Gastroesophageal sphincter (tissue), 3 donors: ENCODE data around the gene POU4F2.

Experiments
- CTCF ChIP-seq, 4 experiments: fragments of 200-600 bp in 2 of 4; fragments of 450-650 bp in 2 of 4; sonication (generic) in 1 of 4; IDR thresholded peaks; one replicate each; pipeline ENCODE4 v1.5.1; 2017 to 2019; ENCODE audit warnings: antibody characterized with exemption in 4 of 4, mild to moderate bottlenecking in 2 of 4, moderate library complexity in 2 of 4
- EP300 ChIP-seq: sonication (generic); formaldehyde crosslinking; IDR thresholded peaks from one replicate; pipeline ENCODE4 v1.6.1; 2017; ENCODE audit warnings: antibody characterized with exemption, mild to moderate bottlenecking
- POLR2A ChIP-seq, 2 donors: fragments of 450-650 bp; IDR thresholded peaks; one replicate each; pipeline ENCODE4 v1.6.1; 2017; ENCODE audit warnings: antibody characterized with exemption in 2 of 2, mild to moderate bottlenecking in 2 of 2, moderate library complexity in 1 of 2
- POLR2AphosphoS5 ChIP-seq: sonication (generic); formaldehyde crosslinking; IDR thresholded peaks from one replicate; pipeline ENCODE4 v1.6.1; 2017; ENCODE audit warnings: antibody characterized with exemption

GRCh38 chr4:146646593-146647325 is 8.1 kb downstream of the POU4F2 start:
- TF ChIP-seq CTCF (IDR thresholded peaks at IDR 0.05), result no peak
- TF ChIP-seq EP300, result no peak
- no peak for TF ChIP-seq POLR2A (IDR thresholded peaks at IDR 0.05)
- no peak for TF ChIP-seq POLR2AphosphoS5
